ENCODE data around the gene FYB1. TPM values are rescaled to one million over a fixed set of nuclear protein-coding genes. Genes with fewer than 3 reads are reported as not detected.

Gene FYB1
- total RNA-seq, 2 donors from 2014 or later: not detected

DNA sequence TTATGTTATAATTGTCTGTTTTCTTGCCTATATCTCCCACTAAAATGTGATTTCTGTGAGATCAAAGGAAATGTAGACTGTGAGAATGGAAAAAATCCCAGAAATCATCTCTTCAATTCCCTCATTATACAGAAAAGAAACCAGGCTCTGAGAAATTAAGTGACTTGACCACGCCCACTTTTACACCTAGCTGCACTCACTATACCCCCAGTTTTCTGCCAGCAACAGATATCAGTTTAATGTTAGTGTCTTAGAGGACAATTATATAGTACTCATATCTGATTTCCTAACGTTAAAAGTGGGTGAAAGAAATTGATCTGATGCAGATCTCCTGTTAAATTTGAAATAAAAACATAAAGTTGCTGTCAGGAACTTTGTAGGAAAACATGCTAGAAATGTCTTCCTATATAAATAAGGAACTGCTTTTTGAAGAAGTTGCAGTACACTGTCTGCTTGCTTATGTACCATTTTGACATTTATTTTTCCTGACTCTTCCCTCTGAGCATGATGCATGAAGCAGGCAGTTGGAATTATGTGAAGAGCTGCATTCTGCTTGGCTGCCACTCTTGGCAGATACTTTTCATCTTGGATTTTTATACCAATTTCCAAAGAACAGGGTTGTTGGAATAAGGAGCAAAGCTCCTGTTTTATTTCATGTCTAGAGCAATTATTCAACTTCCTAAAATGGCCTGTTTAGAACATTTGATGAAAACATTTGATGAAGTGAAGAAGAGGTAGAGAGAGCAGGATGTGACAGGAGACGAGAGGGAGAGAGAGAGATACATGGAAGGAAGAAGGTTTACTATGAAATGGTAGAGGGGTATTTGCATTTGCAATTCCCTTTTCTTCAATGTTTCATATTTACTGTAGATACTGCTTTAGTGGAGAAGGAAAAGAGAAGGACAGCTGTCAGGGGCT lies 87.9 kb downstream of the FYB1 start:
- TF ChIP-seq, protein P1, sequence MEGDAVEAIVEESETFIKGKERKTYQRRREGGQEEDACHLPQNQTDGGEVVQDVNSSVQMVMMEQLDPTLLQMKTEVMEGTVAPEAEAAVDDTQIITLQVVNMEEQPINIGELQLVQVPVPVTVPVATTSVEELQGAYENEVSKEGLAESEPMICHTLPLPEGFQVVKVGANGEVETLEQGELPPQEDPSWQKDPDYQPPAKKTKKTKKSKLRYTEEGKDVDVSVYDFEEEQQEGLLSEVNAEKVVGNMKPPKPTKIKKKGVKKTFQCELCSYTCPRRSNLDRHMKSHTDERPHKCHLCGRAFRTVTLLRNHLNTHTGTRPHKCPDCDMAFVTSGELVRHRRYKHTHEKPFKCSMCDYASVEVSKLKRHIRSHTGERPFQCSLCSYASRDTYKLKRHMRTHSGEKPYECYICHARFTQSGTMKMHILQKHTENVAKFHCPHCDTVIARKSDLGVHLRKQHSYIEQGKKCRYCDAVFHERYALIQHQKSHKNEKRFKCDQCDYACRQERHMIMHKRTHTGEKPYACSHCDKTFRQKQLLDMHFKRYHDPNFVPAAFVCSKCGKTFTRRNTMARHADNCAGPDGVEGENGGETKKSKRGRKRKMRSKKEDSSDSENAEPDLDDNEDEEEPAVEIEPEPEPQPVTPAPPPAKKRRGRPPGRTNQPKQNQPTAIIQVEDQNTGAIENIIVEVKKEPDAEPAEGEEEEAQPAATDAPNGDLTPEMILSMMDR (conservative IDR thresholded peaks at IDR 0.05): no peak
- H3K4me1 Mint-ChIP-seq: no peaks in the 10 kb centered on the region
- H3K27me3 Mint-ChIP-seq (ENCODE audit: insufficient read depth): no peaks in the 10 kb centered on the region
- Histone ChIP-seq H3K9ac (ENCODE audit: extremely low read depth, low read length, poor library complexity, severe bottlenecking) (no peak overlapping the region), H3K4me3 (ENCODE audit: low read length) (no peak overlapping the region), H3K4me1 (ENCODE audit: control insufficient read depth, insufficient read depth, low read length) (no peaks in the 10 kb centered on the region), H3K36me3 (ENCODE audit: control insufficient read depth, insufficient read depth, low read length) (no peaks in the 10 kb centered on the region), H3K27me3 (ENCODE audit: control insufficient read depth, insufficient read depth, low read length, poor library complexity, severe bottlenecking) (peaks cover 8% of the 10 kb centered on the region), H3K9me3 (ENCODE audit: control insufficient read depth, low read length) (no peaks in the 10 kb centered on the region), H3K27ac (ENCODE audit: low read depth, low read length) (no peak overlapping the region)
- H3K27ac Mint-ChIP-seq: no peak overlapping the region
- H3K9me3 Mint-ChIP-seq: no peaks in the 10 kb centered on the region
- DNase-seq: no peak
- WGBS, 2 experiments (ENCODE audit: insufficient coverage in 1 of 2, insufficient read length in 1 of 2): 76% methylated on average over 3 of the region's 3 CpGs; no CpG with 5 or more reads in 1 of the 2 experiments
- no peak overlapping the region for H3K4me3 Mint-ChIP-seq
- H3K36me3 Mint-ChIP-seq (ENCODE audit: low read depth): no peaks in the 10 kb centered on the region

DNA sequence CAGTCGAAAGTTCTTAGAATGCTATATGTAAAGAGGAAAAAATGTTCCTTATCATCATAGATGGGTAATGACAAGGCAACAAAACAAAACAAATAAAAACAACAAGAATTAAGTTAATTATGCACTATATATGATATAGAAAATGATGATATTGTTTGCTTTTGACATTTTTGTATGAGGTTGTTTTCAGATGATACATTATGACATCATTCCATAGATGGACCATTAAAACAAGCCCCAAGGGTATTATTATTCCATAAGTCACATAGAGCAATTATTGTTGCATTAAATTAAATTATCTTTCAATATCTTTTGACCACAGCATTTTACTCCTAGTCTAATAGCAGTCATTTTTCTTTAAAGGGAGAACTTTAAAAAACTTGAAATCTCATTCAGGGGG lies 88.6 kb downstream of the FYB1 start:
- no peak overlapping the region for H3K9ac ChIP-seq (ENCODE audit: extremely low read depth, low read length, poor library complexity, severe bottlenecking)
- Mint-ChIP-seq H3K4me1 (no peaks in the 10 kb centered on the region), H3K27ac (no peak overlapping the region), H3K9me3 (no peaks in the 10 kb centered on the region), H3K27me3 (ENCODE audit: insufficient read depth) (no peaks in the 10 kb centered on the region), H3K36me3 (ENCODE audit: low read depth) (no peaks in the 10 kb centered on the region), H3K4me3 (no peak overlapping the region)
- peaks cover 8% of the 10 kb centered on the region for H3K27me3 ChIP-seq (ENCODE audit: control insufficient read depth, insufficient read depth, low read length, poor library complexity, severe bottlenecking)
- no CpG with 5 or more reads among the region's 1 CpG for WGBS, 2 experiments (ENCODE audit: insufficient coverage in 1 of 2, insufficient read length in 1 of 2)
- no peak overlapping the region for H3K4me3 ChIP-seq (ENCODE audit: low read length)
- H3K4me1 ChIP-seq (ENCODE audit: control insufficient read depth, insufficient read depth, low read length): no peaks in the 10 kb centered on the region
- no peak for DNase-seq
- TF ChIP-seq, protein P1 (conservative IDR thresholded peaks at IDR 0.05): no peak
- H3K36me3 ChIP-seq (ENCODE audit: control insufficient read depth, insufficient read depth, low read length): no peaks in the 10 kb centered on the region
- no peaks in the 10 kb centered on the region for H3K9me3 ChIP-seq (ENCODE audit: control insufficient read depth, low read length)
- H3K27ac ChIP-seq (ENCODE audit: low read depth, low read length): no peak overlapping the region

DNA sequence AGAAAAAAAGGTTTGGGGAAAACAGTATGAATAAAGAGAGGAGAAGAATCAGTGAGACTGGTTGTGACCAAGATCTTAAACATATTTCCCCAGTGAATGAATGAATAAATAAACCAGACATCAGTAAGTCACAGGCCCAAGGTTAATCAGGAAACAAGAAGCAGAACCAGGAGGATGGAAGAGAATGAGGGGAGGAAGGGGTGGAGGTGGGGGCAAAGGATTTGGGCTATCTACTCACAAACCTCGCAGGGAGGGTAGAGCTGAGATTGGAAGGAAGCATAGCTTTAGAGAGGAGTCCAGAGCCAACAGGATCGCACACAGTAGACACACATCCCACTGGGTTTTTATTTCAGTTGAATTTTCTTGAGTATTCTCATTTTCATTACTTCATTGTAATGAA lies 97.4 kb downstream of the FYB1 start:
- Histone ChIP-seq H3K36me3 (ENCODE audit: control insufficient read depth, insufficient read depth, low read length) (no peaks in the 10 kb centered on the region), H3K9me3 (ENCODE audit: control insufficient read depth, low read length) (no peaks in the 10 kb centered on the region), H3K27ac (ENCODE audit: low read depth, low read length) (no peak overlapping the region), H3K4me3 (ENCODE audit: low read length) (no peak overlapping the region), H3K4me1 (ENCODE audit: control insufficient read depth, insufficient read depth, low read length) (no peaks in the 10 kb centered on the region), H3K9ac (ENCODE audit: extremely low read depth, low read length, poor library complexity, severe bottlenecking) (no peak overlapping the region), H3K27me3 (ENCODE audit: control insufficient read depth, insufficient read depth, low read length, poor library complexity, severe bottlenecking) (no peaks in the 10 kb centered on the region)
- H3K27me3 Mint-ChIP-seq (ENCODE audit: insufficient read depth): no peaks in the 10 kb centered on the region
- no peaks in the 10 kb centered on the region for H3K4me1 Mint-ChIP-seq
- H3K36me3 Mint-ChIP-seq (ENCODE audit: low read depth): no peaks in the 10 kb centered on the region
- no peak for DNase-seq
- H3K4me3 Mint-ChIP-seq: no peak overlapping the region
- H3K9me3 Mint-ChIP-seq: no peaks in the 10 kb centered on the region
- WGBS, 2 experiments (ENCODE audit: insufficient coverage in 1 of 2, insufficient read length in 1 of 2): 90 to 92% methylated on average over 2 of the region's 2 CpGs
- TF ChIP-seq, protein P1 (conservative IDR thresholded peaks at IDR 0.05): no peak
- no peak overlapping the region for H3K27ac Mint-ChIP-seq
